WTC11 (cell line): ENCODE results near the gene OR10V1. TPM values are rescaled to one million over a fixed set of nuclear protein-coding genes. Genes with fewer than 3 reads are reported as not detected.

Experiments
- ATAC-seq: fragments of 200-7000 bp; cut with Tn5 transposase; 2 replicates; pipeline ENCODE4 v1.10.0; 2021; ENCODE audit warnings: mild to moderate bottlenecking, moderate library complexity
- CTCF ChIA-PET: fragments of 300-600 bp; sonication (Branson Sonifier 250); formaldehyde crosslinking; loops from one replicate; lab custom pipeline; 2021; ENCODE audit warnings: antibody characterized with exemption; lab: Charles Lee
- POLR2A ChIA-PET: fragments of 350-600 bp; sonication (Branson Sonifier 250); formaldehyde crosslinking; loops from one replicate; lab custom pipeline; 2021; ENCODE audit warnings: antibody characterized with exemption; lab: Charles Lee
- DNase-seq: peaks from one replicate; pipeline ENCODE4 v3.0.0; 2021; ENCODE audit warnings: low spot score
- H3K27ac Mint-ChIP-seq: 2 replicates; pipeline ENCODE4 v1.8.0; 2021; ENCODE audit warnings: mixed read lengths
- H3K27me3 Mint-ChIP-seq: 2 replicates; pipeline ENCODE4 v1.8.0; 2021; ENCODE audit warnings: low read depth, mild to moderate bottlenecking, moderate library complexity, mixed read lengths
- H3K36me3 Mint-ChIP-seq: 2 replicates; pipeline ENCODE4 v1.8.0; 2021; ENCODE audit warnings: mixed read lengths
- H3K4me1 Mint-ChIP-seq: 2 replicates; pipeline ENCODE4 v1.8.0; 2022; ENCODE audit warnings: mixed read lengths
- H3K4me3 Mint-ChIP-seq: 2 replicates; pipeline ENCODE4 v1.8.0; 2021; ENCODE audit warnings: mild to moderate bottlenecking, moderate library complexity, mixed read lengths
- H3K9me3 Mint-ChIP-seq: 2 replicates; pipeline ENCODE4 v1.8.0; 2021; ENCODE audit warnings: mixed read lengths
- ARID4B ChIP-seq: sonication (generic); formaldehyde crosslinking; IDR thresholded peaks from 2 replicates; pipeline ENCODE4 v1.8.0; 2023; ENCODE audit warnings: missing genetic modification reagents, mild to moderate bottlenecking, borderline replicate concordance
- CTCF ChIP-seq: fragments of 200-600 bp; IDR thresholded peaks from 2 replicates; pipeline ENCODE4 v1.8.0; 2022; ENCODE audit warnings: antibody characterized with exemption
- ETV6 ChIP-seq: sonication (generic); formaldehyde crosslinking; IDR thresholded peaks from 2 replicates; pipeline ENCODE4 v1.8.1; 2022; ENCODE audit warnings: mild to moderate bottlenecking, missing genetic modification reagents
- FOXK1 ChIP-seq: sonication (generic); formaldehyde crosslinking; IDR thresholded peaks from 2 replicates; pipeline ENCODE4 v1.8.0; 2022; ENCODE audit warnings: mild to moderate bottlenecking, moderate library complexity, missing genetic modification reagents
- GRHL2 ChIP-seq: fragments of 250-450 bp; sonication (Bioruptor Pico); IDR thresholded peaks from 2 replicates; pipeline ENCODE4 v1.8.0; 2022; ENCODE audit warnings: mild to moderate bottlenecking, moderate library complexity; ENCODE audit not compliant: insufficient replicate concordance, severe bottlenecking
- HMGXB4 ChIP-seq: sonication (generic); formaldehyde crosslinking; IDR thresholded peaks from 2 replicates; pipeline ENCODE4 v1.8.1; 2023; ENCODE audit warnings: mild to moderate bottlenecking, moderate library complexity, missing genetic modification reagents
- IRF2 ChIP-seq: sonication (generic); formaldehyde crosslinking; IDR thresholded peaks from 2 replicates; pipeline ENCODE4 v1.8.0; 2022; ENCODE audit warnings: low read depth, missing genetic modification reagents, borderline replicate concordance
- NR3C1 ChIP-seq: sonication (generic); formaldehyde crosslinking; conservative IDR thresholded peaks from 2 replicates; pipeline ENCODE4 v1.8.1; 2023; ENCODE audit warnings: low read depth, mild to moderate bottlenecking, missing genetic modification reagents
- PRDM15 ChIP-seq: sonication (generic); formaldehyde crosslinking; IDR thresholded peaks from 2 replicates; pipeline ENCODE4 v1.8.0; 2022; ENCODE audit warnings: missing genetic modification reagents
- TEAD1 ChIP-seq: sonication (generic); formaldehyde crosslinking; IDR thresholded peaks from 2 replicates; pipeline ENCODE4 v1.8.0; 2022; ENCODE audit warnings: mild to moderate bottlenecking, missing genetic modification reagents
- ZNF532 ChIP-seq: fragments of 250-450 bp; sonication (Bioruptor Pico); IDR thresholded peaks from 2 replicates; pipeline ENCODE4 v1.9.0; 2021; ENCODE audit warnings: mild to moderate bottlenecking, borderline replicate concordance
- ZSCAN18 ChIP-seq: fragments of 250-450 bp; sonication (Bioruptor Pico); IDR thresholded peaks from 2 replicates; pipeline ENCODE4 v2.1.2; 2022; ENCODE audit warnings: mild to moderate bottlenecking, moderate library complexity
- total RNA-seq: library from RNA; stranded (reverse); gene quantifications from 3 replicates; pipeline ENCODE4 v1.2.3, GENCODE V29; 2021

The OR10V1 gene
- total RNA-seq, 1 experiment from 2014 or later, result not detected

- H3K27me3 Mint-ChIP-seq, result peaks cover 6% of the 10 kb centered on the region; the same call in 1 of the 2 replicates
- peaks cover 27% of the 10 kb centered on the region for H3K4me1 Mint-ChIP-seq
- TF ChIP-seq IRF2 (CRISPR knock-in tag) (no peak), NR3C1 (no peak), GRHL2 (CRISPR knock-in tag) (no peak), ZSCAN18 (CRISPR knock-in tag) (no peak), PRDM15 (CRISPR knock-in tag) (no peak)
- TF ChIP-seq, all 79 proteins: peak for 0
- POLR2A ChIA-PET, result interaction anchor here (2.3 kb wide), 1 partner anchor 85 kb away, joined by 13 read pairs; the partner anchor contains the start of gene PATL1
- peak overlapping the region; percentile 98 for H3K27ac Mint-ChIP-seq
- peaks cover 5% of the 10 kb centered on the region; the same call in 1 of the 2 replicates for H3K36me3 Mint-ChIP-seq
- H3K4me3 Mint-ChIP-seq, result peak overlapping the region; percentile 98
- H3K9me3 Mint-ChIP-seq, result peaks cover 4% of the 10 kb centered on the region; the same call in 1 of the 2 replicates
- CTCF ChIA-PET, result interaction anchor here (0.6 to 3.7 kb wide), 16 partner anchors 8 to 194 kb away, joined by 3 to 32 read pairs (median 5); partner anchors contain the start of genes MRPL16, OSBP and PATL1
- ATAC-seq (no peak), DNase-seq (peak; percentile 22)
Measured at GRCh38 chr11:59754494-59754858, 40.8 kb upstream of the OR10V1 start.

- DNase-seq (peak; percentile 88), ATAC-seq (peak; percentile 35)
- Mint-ChIP-seq H3K4me1 (peaks cover 24% of the 10 kb centered on the region), H3K4me3 (peak overlapping the region; percentile 98), H3K36me3 (peaks cover 5% of the 10 kb centered on the region; the same call in 1 of the 2 replicates), H3K9me3 (peaks cover 8% of the 10 kb centered on the region), H3K27me3 (peaks cover 6% of the 10 kb centered on the region), H3K27ac (no peak overlapping the region)
- POLR2A ChIA-PET, result no interaction called here
- CTCF ChIA-PET, result interaction anchor here (0.6 to 3.7 kb wide), 13 partner anchors 12 to 193 kb away, joined by 3 to 32 read pairs (median 6); partner anchors contain the start of genes MRPL16, OSBP and PATL1
- TF ChIP-seq NR3C1 (no peak), ARID4B (CRISPR knock-in tag) (no peak), ZNF532 (CRISPR knock-in tag) (no peak), FOXK1 (CRISPR knock-in tag) (0 out of 2 replicates have a peak, but pooled peaks have one; percentile 29), HMGXB4 (CRISPR knock-in tag) (peak; percentile 85), TEAD1 (CRISPR knock-in tag) (0 out of 2 replicates have a peak, but pooled peaks have one; percentile 33), CTCF (peak; percentile 97), ETV6 (CRISPR knock-in tag) (peak; percentile 51; the same call in 1 of the 2 replicates)
Measured at GRCh38 chr11:59753650-59754493, 40.2 kb upstream of the OR10V1 start.
